Measurements from ENCODE around the gene PDZD4.

PDZD4 gene

DNA sequence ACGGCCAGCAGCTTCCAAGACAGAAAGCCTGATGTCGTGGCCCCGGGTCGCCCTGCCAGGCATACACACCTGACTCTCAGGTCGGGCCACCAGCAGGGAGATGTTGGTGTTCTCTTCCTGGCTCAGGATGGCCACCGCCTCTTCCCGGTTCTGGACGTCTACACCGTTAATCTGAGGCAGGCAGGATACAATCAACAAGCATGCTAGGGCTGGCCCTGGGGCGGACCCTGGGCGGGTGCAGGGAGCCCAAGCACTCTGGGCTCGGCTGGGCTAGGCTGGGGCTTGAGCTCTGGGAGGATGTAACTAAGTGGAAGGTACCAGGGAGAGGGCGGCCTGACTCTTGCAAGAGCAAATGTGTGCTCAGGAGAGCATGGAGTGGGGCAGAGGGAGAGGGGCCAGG, 24.9 kb downstream of the PDZD4 start:
- no peak for DNase-seq (ENCODE audit: low spot score)

DNA sequence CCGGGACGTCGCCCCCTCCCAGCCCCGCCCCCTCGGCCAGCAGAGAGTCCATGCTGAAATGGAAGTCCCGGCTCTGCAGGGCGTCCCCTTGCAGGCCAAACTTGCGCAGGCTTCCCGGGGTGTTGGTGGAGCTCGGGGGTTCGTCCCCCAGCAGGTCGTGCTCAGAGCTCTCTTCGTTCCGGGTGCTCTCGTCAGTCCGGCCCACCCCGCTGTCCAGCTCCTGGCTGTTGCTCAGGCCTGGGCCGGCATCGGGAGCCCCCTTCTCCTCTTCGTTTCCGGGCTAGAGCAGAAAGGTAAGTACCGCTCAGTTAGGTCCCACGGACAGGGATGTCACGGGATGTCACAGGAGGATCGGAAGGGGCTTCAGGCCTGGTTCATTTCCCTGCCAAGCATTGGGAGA, 25.7 kb downstream of the PDZD4 start:
- no peak for DNase-seq (ENCODE audit: low spot score)

DNA sequence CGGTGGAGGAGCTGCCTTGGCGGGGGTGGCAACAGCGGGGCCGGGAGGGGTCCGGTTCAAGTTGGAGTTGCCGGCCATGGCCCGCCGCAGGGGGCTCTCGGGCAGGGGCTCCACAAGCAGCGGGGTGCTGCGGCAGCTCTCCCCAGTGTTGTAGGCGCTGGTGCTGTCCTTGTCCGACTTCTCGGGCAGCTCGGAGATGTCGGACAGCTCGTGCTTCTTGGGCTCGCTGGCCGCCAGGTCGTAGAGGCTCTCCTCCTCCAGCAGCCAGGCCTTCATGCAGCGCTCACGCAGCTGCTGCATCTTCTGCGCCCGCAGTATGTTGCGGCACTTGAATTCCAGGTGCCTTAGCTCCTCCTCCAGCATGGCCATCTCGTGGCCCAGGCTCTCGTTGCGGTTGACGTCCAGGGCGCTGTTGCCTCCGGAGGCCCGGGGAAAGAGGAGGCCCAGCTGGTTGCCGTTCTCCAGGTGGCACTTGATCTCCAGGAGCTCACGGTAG, 26.2 kb downstream of the PDZD4 start:
- DNase-seq (ENCODE audit: low spot score), result no peak

DNA sequence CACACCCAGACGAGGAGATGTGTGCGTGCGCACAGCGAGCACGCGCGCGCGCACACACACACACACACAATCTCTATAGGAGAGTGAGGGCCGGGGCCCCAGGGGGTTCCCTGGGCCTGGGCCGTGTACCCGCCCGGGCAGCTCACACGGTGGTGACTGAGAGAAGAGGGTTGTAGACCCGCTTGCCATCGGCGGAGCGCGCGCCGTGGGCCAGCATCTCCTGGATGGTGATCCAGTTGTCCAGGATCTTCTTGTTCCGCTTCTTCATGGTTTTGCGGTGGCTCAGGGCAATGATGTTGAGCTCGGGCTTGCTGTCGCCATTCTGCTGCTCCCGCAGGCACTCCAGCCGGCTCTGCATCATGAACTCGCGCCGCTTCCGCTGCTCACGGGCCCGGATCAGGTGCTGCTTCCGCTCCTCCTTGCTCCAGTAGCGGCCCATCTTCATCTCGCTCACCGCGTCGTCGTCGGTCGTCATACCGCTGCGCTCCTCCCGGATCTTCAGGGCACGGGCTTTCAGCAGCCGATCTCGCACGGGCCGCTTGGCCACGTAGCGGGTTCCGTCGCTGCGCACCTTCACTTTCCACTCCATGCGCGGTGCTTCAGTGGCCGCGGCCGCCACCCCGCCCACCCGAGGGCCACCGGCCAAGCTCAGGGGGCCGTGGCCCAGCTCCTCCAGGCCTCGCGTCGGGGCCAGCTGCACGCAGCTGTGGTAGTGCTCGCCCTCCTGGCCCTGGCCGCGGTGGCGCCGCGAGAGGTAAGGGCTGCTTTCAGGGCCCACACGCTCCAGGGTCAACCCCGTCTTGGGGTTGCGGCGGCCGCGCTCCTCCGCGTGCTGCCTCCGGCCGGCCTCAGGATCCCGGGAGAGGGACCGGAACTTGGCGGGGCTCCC, 26.9 kb downstream of the PDZD4 start:
- no peak for DNase-seq (ENCODE audit: low spot score)

DNA sequence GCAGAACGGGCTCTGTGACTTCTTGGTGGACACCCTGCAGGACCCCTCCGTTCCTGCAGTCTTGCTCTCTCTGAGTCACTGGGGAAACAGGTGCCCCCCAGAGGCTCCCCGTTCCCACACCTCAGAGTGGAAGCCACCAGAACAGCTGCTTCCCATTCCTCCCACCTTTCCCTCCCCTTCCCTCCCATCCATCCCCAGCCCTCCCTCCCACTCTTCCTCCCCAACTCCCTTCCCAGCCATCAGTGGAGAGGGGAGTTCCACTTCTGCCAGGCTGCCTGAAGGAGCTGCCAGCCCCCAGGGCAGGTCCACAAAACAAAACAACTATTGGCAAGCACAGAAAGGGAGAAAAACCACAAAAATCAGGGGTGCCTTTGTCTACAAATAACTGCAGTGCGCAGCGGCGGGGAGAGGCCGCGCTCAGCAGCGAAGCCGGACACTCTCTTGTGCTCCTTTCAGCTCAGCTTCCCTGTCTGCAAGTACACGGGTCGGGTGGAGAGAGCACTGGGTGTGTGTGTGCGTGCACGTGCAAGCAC, 27.8 kb downstream of the PDZD4 start:
- DNase-seq (ENCODE audit: low spot score), result no peak

DNA sequence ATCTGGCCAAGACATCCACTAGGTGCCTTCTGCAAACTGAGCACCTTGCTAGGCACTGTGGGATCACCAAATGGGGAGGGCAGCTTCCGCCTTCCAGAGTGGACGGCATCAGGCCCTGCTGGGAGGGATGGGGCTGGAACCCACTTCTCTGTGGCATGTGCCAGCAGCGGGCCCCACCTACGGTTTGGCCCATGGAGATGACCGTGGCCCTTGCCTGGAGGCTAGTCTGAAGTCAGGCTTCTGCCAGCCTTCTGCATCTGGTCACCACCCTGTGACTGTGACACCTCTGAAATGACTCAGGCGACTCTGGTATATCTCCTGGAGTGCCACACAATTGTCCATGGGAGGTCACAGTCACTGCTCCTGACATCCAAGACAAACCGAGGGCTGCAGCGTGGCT, 28.7 kb downstream of the PDZD4 start:
- no peak for DNase-seq (ENCODE audit: low spot score)

DNA sequence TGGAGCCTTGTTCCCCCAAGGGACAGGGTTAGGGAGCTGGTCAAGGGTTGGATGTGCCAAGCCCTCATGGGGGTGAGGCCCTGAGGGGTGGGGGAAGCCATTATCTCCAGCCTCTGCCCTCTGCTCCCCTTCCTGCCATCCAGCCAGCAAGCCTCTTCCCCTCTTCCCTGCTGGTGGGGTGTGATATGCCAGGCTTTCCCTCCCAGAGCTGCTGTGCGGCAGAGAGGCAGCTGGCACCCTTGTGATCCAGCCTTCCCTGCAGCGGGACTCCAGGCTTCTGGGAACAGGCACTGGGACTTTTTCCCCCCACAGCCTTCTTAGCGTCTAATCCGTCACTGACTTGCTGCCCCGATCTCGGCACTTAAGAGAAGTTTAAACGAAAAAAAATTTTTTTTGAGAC, 29.6 kb downstream of the PDZD4 start:
- DNase-seq (ENCODE audit: low spot score), result no peak

DNA sequence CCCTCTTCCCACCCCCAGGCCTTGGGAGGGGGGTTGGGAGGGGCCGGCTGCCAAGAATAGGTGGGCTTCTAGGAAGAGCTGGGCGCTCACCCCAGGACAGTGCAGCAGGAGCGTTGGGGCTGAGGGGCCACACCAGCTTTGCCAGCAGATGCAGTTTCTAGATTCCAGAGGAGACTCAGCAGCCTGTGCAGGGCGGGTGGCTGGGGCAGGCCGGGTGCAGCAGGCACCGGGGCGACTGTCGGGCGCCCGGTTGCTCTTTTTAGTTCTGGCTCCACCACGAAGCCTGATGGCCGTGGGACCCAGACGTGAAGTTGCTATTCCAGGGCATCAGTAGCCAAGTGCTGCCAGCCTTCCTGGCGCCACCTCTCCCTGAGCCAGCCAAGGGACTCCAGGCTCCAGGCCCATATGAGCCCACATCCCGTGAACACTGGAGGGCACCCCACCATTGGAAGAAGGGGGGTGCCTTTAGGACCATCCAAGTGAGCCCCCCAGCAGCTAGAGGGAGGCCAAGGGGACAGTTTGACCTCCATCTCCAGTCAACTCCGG, 30.1 kb downstream of the PDZD4 start:
- DNase-seq (ENCODE audit: low spot score), result no peak

DNA sequence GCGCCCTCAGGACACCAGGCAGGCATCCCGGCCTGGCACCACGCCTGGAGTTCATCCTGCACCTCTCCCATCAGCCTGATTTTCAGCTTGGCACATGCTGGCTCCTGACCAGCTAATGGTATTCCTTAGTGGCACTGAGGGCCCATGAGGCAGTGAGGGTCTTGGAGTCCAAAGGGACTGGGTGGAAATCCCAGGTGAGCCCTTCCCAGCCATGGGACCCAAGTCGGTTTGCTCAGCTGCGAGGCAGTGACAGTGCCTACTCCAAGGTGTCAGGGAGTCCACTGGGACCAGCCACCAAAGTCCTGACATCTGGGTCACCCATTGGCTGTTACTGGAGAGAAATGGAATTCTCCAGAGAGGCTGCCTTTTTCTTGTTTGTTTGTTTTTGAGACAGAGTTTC, 31.0 kb downstream of the PDZD4 start:
- no peak for DNase-seq (ENCODE audit: low spot score)

DNA sequence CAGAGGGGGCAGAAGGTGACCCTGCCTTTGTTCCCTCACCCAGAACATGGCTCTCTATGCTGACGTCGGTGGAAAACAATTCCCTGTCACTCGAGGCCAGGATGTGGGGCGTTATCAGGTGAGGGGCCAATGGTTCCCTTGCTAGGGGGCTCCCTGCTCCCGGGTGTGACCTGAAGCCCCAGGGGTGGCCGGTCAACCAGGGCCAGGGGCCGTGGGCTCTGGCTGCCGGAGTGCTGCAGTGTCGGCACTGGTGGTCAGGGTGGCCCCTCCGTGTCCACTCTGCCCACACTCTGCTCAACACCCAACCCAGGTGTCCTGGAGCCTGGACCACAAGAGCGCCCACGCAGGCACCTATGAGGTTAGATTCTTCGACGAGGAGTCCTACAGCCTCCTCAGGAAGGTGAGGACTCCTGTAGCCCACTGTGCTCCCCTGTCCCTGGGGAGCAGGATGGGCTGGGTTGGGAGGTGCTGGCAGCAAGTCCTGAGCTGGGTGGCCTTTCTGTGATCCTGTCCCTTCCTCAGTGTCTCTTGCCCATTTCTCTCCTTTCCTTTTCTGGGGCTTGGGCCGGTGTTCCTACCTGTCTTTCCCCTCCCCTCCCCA, 32.8 kb downstream of the PDZD4 start:
- DNase-seq (ENCODE audit: low spot score), result no peak

DNA sequence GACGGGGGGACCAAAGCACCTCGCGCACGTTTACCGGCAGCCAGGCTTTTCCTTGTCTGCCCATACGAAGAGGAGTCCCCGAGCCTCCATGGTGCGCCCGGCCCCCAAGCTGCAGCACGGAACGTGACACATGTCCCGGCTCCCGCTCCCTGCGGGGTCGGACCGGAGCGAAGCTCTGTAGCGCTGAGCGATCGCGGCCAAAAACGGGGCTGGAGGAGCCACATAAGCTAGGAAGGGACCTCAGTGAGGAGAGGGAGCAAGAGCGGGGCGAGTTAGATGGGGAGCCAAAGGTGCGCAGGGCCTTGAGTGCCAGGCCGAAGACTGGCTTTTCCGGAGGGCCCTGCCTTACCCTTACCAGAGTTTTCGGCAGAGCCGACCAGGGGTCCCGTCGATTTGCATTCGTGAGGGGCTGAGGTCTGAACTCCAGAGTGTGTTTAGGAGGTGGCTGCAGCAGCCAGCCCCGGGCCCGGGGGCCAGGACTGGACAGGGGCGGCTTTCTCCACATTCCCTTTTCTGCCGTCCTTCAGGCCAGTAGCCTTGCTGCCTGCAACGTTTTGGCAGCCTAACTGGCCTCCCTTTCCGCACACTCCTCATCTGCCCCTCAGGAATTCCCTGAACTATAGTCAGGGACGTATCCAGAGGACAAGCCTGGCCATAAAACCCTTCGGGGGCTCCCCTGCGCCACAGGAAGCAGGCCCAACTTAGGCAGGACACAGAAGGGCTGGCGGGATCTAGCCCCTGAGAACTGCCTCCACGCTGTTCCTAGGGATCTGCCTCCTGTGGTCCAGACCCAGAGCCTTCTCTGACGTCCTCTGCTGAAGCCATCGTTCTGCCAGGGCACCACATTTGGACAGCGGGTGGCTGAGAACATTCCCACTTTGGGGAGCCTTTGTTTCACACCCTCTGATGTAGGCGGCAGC, 35.2 kb downstream of the PDZD4 start:
- DNase-seq (ENCODE audit: low spot score), result no peak

DNA sequence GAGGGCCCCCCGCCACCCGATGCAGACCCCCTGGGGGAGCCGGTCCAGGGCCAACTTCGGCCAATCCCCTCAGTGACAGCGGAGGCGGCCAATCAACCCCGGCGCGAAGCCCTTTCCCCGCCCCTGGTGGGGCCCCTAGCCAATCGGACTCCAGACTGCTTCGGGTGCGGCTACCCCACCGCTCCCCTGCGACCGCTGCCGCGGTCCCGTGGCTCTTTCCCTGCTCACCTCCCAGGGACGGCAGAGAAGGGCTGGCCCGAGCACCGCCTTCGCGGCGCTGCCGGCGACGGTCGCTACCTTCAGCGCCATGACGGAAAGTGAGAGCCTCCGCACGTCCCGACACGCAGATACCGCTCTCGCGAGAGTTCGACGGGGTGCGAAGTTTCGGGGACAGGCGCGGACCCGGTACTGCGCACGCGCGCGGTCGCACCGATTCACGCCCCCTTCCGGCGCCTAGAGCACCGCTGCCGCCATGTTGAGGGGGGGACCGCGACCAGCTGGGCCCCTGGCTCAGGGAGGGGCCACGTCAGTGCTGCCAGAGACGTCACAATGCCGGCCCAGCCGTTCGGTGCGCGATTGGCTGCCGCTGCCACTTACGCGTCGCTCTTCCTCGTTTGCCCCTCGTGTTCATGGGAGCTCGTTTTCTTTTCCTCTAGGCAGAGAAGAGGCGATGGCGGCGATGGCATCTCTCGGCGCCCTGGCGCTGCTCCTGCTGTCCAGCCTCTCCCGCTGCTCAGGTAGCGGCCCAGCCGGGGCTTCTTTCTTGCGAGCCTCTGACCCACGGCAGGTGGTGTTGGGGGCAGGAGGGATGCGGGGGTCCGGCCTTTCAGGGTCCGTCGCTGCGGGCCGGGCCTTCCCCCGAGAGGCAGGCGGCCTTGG, 36.1 kb downstream of the PDZD4 start, which contains the start of the genes IDH3G and SSR4:
Gene IDH3G, minus strand, starts transcription at position 358 of the 879 bp plus-strand sequence. Its CDS starts 49 bp downstream, at position 309.
Gene SSR4, plus strand, starts transcription at position 651 of the 879 bp plus-strand sequence. Its CDS starts 20 bp downstream, at position 671.
- peak; percentile 92 for DNase-seq (ENCODE audit: low spot score)

DNA sequence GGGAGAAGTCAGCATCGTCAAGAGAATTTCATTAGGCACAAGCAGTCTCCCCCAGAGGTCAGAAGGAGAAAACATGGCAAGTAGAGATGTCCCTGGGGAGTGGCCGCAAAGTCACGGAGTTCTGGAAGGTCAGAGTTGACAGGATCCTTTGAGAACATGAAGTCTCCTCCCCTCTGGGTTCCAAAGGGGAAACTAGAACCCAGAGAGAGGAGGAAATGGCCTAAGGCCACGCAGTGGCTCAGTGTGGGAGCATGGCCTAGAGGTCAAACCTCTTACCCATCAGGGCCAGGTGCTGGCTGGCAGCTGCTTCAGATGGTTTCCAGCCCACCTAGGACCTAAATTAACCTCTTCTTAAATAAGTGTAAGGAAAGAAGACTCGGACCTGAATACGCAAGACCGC, 37.1 kb downstream of the PDZD4 start:
- DNase-seq (ENCODE audit: low spot score), result no peak

DNA sequence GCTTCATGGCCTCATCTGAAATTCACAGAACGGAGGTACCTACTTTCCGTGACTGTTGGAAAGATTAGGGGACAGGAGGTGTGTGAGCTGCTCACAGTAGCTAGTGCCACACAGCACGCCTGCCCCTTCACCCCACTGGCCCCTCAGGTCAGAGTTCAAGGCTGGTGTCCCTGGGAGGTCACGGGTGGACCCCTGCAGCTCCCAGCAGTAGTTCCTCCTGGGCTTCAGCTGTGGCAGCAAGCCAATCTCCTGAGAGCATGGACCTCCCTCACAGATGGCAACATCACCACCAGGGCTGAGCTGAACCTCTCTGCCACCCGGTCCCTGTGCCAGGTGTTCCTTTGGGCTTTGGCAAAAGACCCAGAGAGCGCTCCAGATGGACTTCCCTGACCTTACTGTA, 38.0 kb downstream of the PDZD4 start:
- DNase-seq (ENCODE audit: low spot score), result no peak

DNA sequence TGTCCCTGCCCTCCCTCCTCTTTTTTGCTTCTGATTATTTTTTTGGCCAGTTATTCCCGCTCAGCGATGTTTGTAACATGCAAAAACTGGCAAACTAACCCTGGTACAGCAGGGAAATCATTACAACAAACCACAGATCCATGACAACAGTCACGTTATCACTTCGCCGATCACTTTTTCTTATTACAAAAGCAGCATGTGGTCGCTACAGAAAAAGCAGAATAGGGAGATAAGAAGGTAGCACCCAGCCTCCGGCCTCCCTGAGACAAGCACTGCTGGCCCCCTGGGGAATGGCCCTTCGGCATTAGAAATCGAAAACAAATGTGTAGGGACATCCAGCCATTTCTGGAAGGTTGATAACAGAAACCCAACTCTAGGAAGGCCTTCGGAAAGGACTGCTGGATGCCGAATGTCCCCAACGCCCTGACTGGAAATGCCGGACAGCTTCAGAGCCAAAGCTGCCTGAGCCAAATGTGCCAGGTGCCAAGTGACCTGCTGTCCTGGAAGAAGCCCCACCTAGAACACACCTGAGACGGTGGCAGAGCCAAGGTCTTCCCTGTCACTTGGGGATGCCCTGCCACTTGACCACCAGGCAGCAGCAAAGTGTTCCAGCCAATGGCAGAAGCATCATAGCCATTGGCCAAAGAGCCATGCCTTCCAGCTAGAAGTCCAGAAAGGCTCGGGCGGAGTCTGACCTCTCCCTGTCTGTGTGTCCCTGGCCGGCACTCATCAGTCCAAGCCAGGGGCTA, 39.1 kb downstream of the PDZD4 start:
- DNase-seq (ENCODE audit: low spot score), result no peak

DNA sequence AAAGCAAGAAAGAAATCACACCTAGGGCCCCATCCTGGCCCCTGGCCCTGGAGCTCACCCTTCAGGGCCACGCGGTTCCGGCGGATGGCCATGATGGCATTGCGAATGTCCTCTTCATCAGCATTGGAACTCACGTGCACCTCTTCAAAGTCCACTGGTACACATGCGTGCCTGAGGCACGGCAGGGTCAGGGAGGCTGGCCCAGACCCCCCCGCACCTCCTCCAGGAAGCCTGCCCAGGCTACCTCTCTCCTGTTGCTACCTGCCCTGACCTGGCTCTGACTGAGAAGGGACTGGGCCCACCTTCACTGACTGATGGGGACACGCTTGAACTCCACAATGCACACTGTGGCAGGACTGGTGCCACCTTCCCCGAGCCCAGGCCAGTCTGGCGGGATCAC, 40.7 kb downstream of the PDZD4 start:
- DNase-seq (ENCODE audit: low spot score), result no peak

DNA sequence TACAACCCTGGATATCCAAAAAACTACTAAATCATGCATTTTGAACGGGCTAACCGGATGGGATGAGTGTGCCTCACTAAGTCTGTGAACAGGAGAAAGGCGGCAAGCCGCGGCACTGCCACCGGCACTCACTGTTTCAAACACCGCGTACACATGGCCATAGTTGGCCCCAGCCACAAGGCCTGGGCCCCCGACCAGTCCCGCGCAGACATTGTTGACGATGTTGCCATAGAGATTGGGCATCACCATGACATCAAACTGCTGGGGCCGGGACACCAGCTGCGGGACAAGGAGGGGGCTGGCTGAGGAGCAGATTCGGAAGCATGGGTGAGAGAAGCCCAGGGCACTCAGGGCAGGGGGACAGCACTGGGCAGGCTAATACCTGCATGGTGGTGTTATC, 43.7 kb downstream of the PDZD4 start:
- no peak for DNase-seq (ENCODE audit: low spot score)

DNA sequence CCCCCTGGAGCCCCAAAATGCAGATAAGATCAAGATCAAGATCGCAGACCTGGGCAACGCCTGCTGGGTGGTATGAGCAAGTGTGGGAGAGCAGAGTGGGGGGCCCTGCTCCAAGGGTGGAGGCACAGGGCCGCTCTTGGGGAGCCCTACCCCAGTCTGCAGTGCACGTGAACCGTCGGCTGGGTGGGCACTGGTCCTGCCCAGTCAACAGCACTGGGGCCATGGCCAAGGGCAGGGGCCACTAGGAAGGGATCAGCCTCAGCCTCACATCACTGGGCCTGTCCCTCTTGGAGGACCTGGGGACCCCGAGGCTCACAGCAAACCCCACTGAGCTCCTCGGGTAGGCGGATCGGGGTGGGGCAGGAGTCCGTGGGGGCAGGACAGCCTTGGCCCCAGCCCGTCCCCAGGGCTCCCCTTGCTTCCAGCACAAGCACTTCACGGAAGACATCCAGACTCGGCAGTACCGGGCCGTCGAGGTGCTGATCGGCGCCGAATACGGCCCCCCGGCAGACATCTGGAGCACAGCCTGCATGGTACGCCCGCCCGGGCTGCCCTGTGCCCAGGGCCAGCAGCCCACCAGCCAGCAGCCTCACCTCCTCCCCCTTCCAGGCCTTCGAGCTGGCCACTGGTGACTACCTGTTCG, 45.9 kb downstream of the PDZD4 start:
- DNase-seq (ENCODE audit: low spot score), result no peak

DNA sequence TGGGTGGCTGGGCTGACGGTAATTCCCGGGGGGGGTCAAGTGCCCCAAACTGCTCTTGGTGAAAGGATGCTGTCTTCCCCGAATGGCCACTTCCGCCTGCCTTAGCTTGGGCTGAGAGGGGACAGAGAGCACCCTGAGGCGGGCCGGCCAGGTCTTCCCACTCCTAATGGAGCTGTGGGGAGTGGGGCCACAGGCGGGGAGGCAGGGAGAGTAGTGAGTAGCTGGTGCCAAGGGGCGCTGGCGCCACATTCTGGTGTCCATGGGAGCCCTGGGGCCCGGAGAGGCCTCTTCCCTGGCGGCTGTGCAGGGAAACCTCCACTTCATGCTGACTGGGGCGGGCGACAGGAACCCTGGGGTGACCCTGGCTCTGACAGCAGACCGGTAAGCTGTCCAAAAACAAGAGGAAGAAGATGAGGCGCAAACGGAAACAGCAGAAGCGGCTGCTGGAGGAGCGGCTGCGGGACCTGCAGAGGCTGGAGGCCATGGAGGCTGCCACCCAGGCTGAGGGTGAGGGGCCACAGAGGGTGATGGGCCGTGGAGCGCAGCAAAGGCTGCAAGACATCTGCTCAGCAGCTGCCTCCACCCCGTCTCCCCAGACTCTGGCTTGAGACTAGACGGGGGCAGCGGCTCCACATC, 46.8 kb downstream of the PDZD4 start:
- no peak for DNase-seq (ENCODE audit: low spot score)
